ENCODE data around the gene AKAP9.
"Not testable (repeated sequence)": the region's sequence is repeated elsewhere in the genome, so short reads cannot be mapped to it uniquely, and the experiment has no call there.

Gene AKAP9

DNA sequence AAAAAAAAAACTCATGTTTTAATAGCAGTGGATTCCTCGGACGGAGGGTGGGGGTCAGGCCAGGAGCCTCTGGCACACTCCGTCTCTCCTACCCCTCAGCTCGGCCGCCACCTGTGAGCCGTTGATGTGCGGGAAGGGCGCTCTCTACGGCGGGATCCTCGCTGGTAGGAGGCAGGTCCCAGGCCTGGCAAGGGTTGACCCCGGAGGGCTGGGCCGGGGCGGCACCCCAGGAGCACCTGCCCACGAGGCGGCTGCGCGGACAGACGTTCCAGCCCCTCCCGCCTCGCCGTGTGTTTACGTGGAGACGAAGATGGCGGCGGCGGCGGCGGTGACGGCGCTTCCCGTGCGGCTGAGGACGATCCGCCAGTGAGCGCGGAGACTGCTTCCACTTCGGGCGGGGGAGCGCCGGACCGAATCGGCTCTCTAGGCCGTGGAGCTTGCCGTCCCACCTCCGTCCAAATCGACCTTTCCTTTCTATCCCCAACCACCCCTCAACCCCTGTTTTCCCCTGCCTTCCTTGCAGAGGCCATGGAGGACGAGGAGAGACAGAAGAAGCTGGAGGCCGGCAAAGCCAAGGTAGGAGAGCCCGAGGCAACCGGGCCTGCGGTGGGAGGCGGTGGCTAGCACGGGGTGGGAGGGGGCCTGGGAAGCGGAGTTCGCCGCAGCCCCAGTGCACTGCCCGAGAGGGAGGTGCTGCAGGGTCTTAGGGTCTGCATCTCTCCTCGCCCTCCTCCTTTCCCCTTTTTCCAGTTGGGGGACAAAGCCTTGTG, at the start of gene AKAP9:
Gene AKAP9, plus strand, starts transcription at position 291 of the 770 bp plus-strand sequence. Its CDS starts 238 bp downstream, at position 529.
- peak; percentile 75 for DNase-seq

DNA sequence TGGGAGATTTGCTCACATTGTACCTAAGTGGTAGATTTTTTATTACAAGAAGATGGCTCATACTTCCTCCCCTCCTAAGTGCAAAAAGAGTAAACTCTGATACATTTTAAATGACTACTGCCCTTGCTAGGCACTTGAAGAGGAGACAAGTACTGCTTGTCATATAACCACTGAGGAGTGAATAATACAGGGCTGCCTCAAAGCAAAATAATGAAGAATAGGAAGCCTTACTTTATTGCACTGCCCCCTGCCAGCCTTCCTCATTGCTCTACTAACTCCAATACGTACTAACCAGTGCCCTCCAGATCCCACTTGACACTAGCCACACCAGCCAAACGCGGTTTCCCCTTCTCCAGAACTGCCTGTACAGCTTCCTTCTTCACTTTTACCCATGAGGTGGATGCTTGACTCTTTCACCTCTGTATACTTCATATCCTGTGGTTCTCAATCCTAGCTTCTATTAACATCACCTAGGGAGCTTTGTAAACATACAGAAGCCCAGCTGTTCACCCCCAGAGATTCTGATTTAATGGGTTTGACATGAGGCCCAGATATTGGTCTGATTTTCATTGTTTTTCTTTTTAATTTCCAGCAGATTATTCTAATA, 48.5 kb upstream of the AKAP9 start:
- DNase-seq, result no peak

DNA sequence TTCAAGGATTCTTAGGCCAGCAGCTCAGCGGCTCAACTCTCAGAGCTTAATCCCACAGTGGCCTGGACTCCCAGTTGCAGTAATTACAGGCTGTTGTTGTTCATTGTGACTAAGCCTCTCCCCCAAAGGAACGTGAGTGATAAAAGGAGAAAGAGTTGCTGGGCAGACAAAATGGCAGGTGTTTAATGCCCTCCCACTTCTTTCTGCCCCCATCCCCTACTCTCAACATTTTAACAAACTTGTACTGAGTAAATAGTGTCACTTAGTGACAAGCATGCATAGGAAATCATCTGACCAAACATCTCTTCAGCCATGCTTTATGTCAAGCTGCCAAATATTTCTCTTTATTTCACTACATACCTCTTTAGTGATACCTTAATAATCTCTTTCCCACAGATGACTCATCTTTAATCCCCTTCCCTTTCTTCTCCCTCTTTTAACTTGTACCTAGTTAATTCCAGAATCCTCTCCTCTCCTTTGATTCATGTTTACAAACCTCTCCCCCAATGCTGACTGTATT, 47.8 kb upstream of the AKAP9 start:
- peak; percentile 32 for DNase-seq

DNA sequence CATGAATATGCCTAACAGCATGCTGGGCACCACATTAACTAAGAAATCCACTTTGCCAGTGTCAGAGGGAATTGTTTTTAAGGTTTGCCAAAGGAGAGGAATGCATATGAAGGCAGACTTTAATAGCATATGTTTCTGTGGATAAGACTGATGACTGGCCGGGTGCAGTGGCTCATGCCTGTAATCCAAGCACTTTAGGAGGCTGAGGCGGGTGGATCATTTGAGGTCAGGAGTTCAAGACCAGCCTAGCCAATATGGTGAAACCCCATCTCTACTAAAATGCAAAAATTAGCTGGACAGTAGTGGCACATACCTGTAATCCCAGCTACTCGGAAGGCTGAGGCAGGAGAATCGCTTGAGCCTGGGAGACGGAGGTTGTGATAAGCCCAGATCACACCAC, 47.0 kb upstream of the AKAP9 start:
- DNase-seq, result not testable (repeated sequence)

- DNase-seq, result peak; percentile 20
These were observed 45.7 kb upstream of the AKAP9 start for GRCh38 chr7:91894781-91895480.

DNA sequence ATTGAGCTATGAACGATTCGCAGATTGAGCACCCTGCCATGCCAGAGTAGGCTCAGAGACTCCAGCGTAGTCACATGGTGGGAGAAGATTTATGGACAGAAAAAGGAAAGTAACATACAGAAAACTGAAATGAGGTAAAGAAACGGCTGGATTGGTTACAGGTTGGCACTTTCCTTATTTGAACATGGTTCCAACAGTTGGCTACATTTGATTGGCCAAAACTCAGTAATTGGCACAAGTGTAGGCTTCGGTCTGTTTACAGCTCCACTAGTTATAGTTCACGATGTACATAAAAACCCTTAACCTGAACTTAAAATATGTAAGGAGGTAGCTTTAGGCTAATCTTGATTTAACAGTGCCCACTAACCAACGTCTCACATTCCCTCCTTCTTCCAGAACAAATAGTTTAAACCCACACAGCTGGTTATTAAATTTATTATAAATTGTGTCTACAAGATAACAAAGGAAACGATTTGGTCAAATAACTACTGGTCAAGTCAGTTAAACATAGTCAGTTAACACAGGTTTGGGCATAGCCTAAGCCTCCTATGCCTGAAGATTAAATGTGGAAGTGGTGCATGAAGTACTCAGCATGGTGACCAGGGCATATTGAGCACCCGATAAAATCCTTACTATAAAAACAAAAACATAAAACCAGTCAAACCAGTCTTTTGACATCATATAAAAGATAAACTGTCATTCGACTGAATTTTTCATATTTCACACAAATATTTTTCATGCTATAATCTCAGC, 42.2 kb upstream of the AKAP9 start:
- DNase-seq, result no peak

DNA sequence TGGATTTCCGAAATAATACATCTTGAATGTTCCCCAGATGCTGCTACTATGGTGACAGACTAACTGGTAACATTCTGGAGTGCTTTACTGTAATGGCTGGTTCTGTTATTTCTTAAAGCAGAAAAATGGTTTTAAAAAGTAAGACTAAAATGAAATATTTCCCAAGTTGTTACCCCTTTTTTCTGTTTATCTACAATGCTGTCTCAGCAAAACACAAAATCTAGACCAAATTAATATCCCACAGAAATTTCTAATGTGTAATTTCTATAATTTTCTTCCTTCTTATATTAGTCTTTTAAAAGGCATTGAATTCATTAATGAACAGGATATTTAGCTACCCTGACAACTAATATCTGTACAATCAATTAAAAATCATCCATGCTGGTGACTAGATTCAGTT, 41.1 kb upstream of the AKAP9 start:
- no peak for DNase-seq

DNA sequence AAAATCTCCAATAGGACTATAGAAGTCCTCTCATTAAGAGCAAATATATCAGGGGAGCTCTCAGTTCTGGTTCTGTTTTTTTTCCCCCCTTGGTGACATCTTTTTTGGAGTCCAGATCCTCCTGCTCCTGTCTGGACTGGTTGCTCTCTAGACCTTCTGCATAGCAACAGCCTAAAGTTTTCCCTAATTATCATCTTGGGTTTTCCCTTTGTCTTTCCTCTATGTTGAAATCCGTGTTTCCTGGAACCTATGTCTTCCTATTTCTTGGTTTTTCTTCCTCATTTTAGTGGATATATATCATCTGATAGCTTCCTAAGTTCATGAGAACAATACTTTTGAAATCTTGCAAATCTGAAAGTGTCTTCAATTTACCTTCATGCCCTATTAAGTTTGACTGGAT, 30.5 kb upstream of the AKAP9 start:
- DNase-seq, result no peak

GRCh38 chr7:91911121-91911520, 29.5 kb upstream of the AKAP9 start:
- no peak for DNase-seq

GRCh38 chr7:91912494-91912893, 28.2 kb upstream of the AKAP9 start:
- DNase-seq, result no peak

DNA sequence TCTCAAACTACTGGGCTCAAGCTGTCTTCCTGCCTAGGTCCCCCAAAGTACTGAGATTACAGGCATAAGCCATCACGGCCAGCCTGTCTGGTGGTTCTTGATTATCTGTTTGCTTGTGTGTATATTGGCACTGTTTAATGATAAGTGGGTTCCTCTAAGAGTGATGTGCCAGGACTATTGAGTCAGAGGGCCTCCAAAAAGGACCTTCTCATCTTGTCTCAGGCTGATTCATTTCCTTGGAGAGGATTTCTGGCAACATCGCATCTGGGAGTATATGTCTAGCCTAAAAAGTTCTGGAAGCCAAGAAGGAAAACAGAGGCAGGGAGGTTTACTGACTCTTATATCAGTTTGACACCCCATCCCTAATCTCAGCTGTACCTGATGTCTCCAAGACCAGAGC, 27.1 kb upstream of the AKAP9 start:
- DNase-seq, result peak; percentile 56

- DNase-seq, result peak; percentile 32
These were observed 25.1 kb upstream of the AKAP9 start for GRCh38 chr7:91915401-91916050.

DNA sequence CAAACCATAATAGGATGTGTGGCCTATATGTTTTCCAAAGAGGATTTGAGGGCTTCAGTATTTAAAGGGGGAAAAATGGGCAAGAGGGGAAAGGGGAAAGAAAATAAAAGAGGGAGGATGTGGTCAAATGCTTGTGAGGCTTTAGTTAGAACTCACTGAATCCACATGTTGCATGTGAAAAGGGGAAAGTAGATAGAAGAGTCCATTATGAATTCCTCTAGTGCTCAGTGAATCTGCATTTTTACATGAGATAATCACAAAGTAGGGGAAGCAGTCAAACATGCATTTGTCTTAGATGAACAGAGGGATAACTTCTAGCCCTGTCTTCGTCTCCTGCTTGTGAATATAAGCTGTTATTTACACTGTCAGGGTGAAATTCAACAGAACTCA, 24.6 kb upstream of the AKAP9 start:
- no peak for DNase-seq

DNA sequence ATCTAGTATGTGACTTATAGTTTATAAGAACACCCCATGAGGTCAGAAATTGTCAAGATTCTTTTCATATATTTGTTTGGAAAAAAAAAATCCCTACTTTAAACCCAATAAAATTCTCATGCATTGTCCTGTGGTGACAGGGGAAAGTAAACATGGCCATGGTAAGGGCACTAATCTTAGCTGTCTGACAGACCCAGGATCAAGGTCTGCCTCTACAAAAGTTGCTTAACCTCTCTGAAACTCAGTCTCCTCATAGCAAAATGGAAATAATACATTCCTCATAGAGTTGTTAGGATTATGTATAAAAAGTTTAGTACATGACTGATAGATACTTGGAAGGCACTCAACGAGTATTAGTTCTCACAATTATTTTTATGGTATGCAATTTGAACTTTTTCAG, 22.3 kb upstream of the AKAP9 start:
- DNase-seq, result no peak

DNA sequence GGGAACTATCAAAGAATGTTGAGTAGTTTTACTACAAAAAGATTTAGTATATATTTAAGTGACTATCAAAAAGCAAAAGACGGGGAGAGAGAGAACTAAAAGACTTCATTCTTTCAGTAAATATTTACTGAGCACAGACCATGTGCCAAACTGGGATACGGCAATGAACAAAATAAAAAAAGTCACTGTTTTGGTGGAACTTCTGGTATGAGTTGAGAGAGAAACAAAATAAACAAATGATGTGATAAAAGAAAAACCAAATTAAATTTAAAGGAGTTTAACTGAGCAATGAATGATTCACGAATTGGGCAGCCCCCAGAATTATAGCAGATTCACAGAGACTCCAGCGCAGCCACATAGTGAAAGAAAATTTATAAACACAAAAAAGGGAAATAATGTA, 17.8 kb upstream of the AKAP9 start:
- no peak for DNase-seq

- no peak for DNase-seq
These were observed 12.8 kb upstream of the AKAP9 start for GRCh38 chr7:91927912-91928311.

DNA sequence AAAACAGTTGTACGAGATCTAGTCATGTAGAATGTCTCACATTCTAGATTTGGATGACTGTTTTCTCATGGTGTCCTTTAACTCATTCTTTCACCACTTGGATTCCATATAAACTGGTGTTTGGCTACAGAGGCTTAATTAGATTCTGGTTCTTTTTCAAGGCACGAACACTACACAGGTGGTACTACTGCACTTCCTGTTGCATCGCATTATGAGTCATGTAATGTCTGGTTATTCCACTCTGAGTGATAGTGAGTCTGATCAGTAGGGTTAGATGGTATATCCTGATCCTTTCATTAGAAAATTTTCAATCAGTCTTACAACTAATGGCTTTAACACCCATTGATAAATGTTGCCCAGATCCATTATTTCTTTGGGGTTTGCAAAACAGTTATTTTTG, 11.2 kb upstream of the AKAP9 start:
- DNase-seq, result no peak

DNA sequence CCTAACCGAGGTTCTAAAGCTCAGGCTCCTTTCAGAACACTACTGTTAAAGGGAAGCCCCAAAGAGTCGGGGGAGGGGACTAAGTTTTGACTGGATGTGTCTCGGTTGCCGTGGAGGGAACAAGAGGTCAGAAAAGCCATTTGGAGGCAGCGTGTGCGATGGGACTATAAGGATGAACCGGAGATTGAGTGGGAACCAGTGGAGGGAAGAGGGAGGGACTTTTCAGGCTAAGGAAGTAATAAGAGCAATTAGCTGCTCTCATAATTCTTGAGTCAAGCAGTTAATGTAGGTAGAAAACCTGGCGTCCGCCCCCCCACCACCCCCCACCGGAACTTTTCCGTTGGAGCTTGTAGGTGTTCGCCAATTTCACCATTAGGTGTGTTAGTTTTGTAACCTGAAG, 491 bp upstream of the AKAP9 start:
- peak; percentile 34 for DNase-seq

DNA sequence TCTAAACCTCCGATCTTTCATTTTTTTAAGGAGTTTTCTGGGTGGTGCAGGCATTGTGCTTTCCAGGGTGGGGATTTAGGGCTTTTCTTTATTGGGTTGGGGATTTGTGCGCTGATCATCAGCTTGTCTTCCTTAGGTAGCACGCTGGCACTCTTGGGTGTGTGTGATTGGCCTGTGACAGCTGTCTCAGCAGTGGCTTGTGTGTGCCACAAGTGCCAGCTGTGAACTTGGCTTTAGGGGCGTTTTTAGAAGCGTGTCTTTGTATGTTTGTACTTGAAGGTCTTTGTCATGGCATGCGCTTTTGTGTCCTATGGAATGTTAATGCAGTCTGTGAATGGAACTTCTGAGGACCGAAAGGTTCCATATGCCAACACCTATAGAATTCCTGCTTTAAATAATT, 788 bp downstream of the AKAP9 start:
- peak; percentile 7 for DNase-seq

GRCh38 chr7:91942312-91942711, 1.6 kb downstream of the AKAP9 start:
- no peak for DNase-seq

GRCh38 chr7:91944970-91945369, 4.3 kb downstream of the AKAP9 start:
- not testable (repeated sequence) for DNase-seq

DNA sequence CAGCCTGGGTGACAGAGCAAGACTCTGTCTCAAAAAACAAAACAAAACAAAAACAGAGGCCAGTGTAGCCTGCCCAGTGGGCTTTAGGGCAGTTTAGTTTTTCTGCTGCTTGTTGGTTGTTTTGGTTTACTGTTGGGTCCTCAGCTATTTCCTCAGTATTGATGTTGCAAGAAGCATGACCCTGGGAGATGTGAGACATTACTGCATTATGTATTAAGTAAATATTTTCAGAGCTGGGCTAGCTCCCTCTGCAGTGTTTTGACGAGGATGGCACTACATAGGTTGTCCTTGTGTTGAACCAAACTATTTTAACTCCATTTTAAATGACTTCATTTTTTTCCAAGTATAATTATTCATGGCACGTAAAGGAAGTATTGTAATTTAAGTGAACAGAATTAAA, 4.8 kb downstream of the AKAP9 start:
- peak; percentile 84 for DNase-seq

DNA sequence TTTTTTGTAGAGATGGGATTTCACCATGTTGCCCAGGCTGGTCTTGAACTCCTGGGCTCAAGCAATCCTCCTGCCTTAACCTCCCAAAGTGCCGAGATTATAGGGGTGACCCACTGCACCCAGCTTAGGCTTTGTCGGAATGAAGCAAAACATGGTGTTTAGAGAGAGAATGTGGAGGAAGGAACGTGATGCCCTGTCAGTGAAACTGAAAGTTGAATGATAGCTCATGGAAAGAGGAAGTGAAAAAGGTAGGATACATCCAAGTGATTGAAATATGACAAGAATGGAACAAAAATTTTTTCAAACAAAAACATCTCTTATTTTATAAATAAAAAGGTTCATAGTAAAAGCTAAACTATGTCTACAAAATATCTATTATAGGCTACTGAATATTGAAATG, 5.9 kb downstream of the AKAP9 start:
- DNase-seq, result no peak
